ENCODE results near the gene PLPP3.

PLPP3 gene

GRCh38 chr1:56517404-56518130 is 61.8 kb downstream of the PLPP3 start:
- DNase-seq = no peak

GRCh38 chr1:56516539-56517252 is 62.7 kb downstream of the PLPP3 start:
- peak; percentile 72 to 86 (median 80) for DNase-seq

- no peak for DNase-seq
These were observed 63.3 kb downstream of the PLPP3 start for GRCh38 chr1:56515898-56516538.

- DNase-seq = no peak
These were observed 66.5 kb downstream of the PLPP3 start for GRCh38 chr1:56512724-56513494.

- no peak for DNase-seq
These were observed 67.6 kb downstream of the PLPP3 start for GRCh38 chr1:56511766-56512165.

GRCh38 chr1:56511364-56511763 is 68.0 kb downstream of the PLPP3 start:
- DNase-seq = peak; percentile 87 to 97 (median 92)

- no peak for DNase-seq
These were observed 68.7 kb downstream of the PLPP3 start for GRCh38 chr1:56510642-56511021.

GRCh38 chr1:56509713-56510641 is 69.4 kb downstream of the PLPP3 start:
- DNase-seq = no peak

GRCh38 chr1:56508523-56508983 is 70.8 kb downstream of the PLPP3 start:
- peak; percentile 67 to 82 (median 80) for DNase-seq

- DNase-seq = no peak
These were observed 71.3 kb downstream of the PLPP3 start for GRCh38 chr1:56507925-56508522.

GRCh38 chr1:56506951-56507491 is 72.3 kb downstream of the PLPP3 start:
- peak in 2 of 4 experiments; percentile 41 to 52 for DNase-seq

GRCh38 chr1:56505792-56506743 is 73.3 kb downstream of the PLPP3 start:
- DNase-seq = peak in 2 of 4 experiments; percentile 41 to 48

- DNase-seq = peak; percentile 64 to 89 (median 80)
These were observed 76.6 kb downstream of the PLPP3 start for GRCh38 chr1:56502700-56503245.

- DNase-seq = no peak
These were observed 77.5 kb downstream of the PLPP3 start for GRCh38 chr1:56501888-56502287.

- DNase-seq = no peak
These were observed 77.9 kb downstream of the PLPP3 start for GRCh38 chr1:56501426-56501825.

GRCh38 chr1:56496821-56497772 is 82.3 kb downstream of the PLPP3 start:
- peak in 2 of 4 experiments; percentile 25 to 39 for DNase-seq

GRCh38 chr1:56496158-56496557 is 83.2 kb downstream of the PLPP3 start:
- DNase-seq = no peak

GRCh38 chr1:56495538-56495937 is 83.8 kb downstream of the PLPP3 start:
- peak in 1 of 4 experiments; percentile 13 for DNase-seq

Measured in suppressor macrophage (primary cell).